Fibroblast of the aortic adventitia (primary cell): ENCODE measurements around the gene CCDC127. TPM values are rescaled to one million over a fixed set of nuclear protein-coding genes. Genes with fewer than 3 reads are reported as not detected.

Experiments
- DNase-seq: peaks from one replicate; pipeline ENCODE4 v3.0.0-alpha.2; 2010; ENCODE audit warnings: low read depth
- H3K4me3 ChIP-seq: 2 replicates; pipeline ENCODE4 v1.5.1; 2011; ENCODE audit warnings: low read depth, mild to moderate bottlenecking, control low read depth, low read length, moderate library complexity
- CTCF ChIP-seq: IDR thresholded peaks from 2 replicates; pipeline ENCODE4 v1.5.1; 2011; ENCODE audit warnings: mild to moderate bottlenecking, low read length, control low read depth, inconsistent platforms; ENCODE audit not compliant: insufficient read depth
- total RNA-seq: library from RNA; depleted of rRNA; stranded (reverse); fragments of >200 nt; gene quantifications from 2 replicates; pipeline ENCODE4 v1.2.3, GENCODE V29; 2012; ENCODE audit warnings: low replicate concordance

Gene CCDC127
- total RNA-seq, 1 donor = 8.3 TPM

GRCh38 chr5:191949-192690 is 25.8 kb downstream of the CCDC127 start:
- no peak overlapping the region for H3K4me3 ChIP-seq
- no peak for DNase-seq
- no peak for TF ChIP-seq CTCF

GRCh38 chr5:191036-191948 is 26.7 kb downstream of the CCDC127 start, which contains the start of gene LRRC14B:
TSS of gene LRRC14B (plus strand) at chr5:191495. CDS start at chr5:191539, 44 bp downstream.
- no peak within 1 kb of the TSS for H3K4me3 ChIP-seq
- DNase-seq = no peak
- TF ChIP-seq CTCF = no peak

GRCh38 chr5:190366-191035 is 27.5 kb downstream of the CCDC127 start:
- no peak for DNase-seq
- no peak overlapping the region for H3K4me3 ChIP-seq
- no peak for TF ChIP-seq CTCF

- TF ChIP-seq CTCF = no peak
- no peak for DNase-seq
- H3K4me3 ChIP-seq = no peak overlapping the region
These were observed 28.0 kb downstream of the CCDC127 start for GRCh38 chr5:189976-190365.

GRCh38 chr5:189486-189885 is 28.5 kb downstream of the CCDC127 start:
- H3K4me3 ChIP-seq = no peak overlapping the region
- TF ChIP-seq CTCF = no peak
- no peak for DNase-seq
